HepG2 (cell line): ENCODE results near the gene CCDC117. TPM values are rescaled to one million over a fixed set of nuclear protein-coding genes. Genes with fewer than 3 reads are reported as not detected.
A peak's percentile ranks its signal among the peaks of the same experiment; 100 is the strongest.

ENCODE experiments used
- ATF6 ChIP-seq: sonication (generic); formaldehyde crosslinking; conservative IDR thresholded peaks from 2 replicates; pipeline ENCODE4 v1.4.0; 2020; ENCODE audit warnings: missing genetic modification reagents
- ATM ChIP-seq: fragments of 450-650 bp; IDR thresholded peaks from 2 replicates; pipeline ENCODE4 v1.7.1; 2017; ENCODE audit warnings: mild to moderate bottlenecking, borderline replicate concordance
- BCL3 ChIP-seq: sonication (generic); formaldehyde crosslinking; IDR thresholded peaks from 2 replicates; pipeline ENCODE4 v1.5.1; 2020; ENCODE audit warnings: mild to moderate bottlenecking, missing genetic modification reagents, moderate library complexity
- ELK4 ChIP-seq: sonication (generic); formaldehyde crosslinking; IDR thresholded peaks from 2 replicates; pipeline ENCODE4 v1.9.0; 2021; ENCODE audit warnings: missing genetic modification reagents, borderline replicate concordance
- HIVEP1 ChIP-seq: sonication (generic); formaldehyde crosslinking; IDR thresholded peaks from 2 replicates; pipeline ENCODE4 v1.4.0; 2020; ENCODE audit warnings: mild to moderate bottlenecking, missing genetic modification reagents
- KDM5B ChIP-seq: sonication (generic); formaldehyde crosslinking; IDR thresholded peaks from 2 replicates; pipeline ENCODE4 v1.4.0; 2020; ENCODE audit warnings: missing genetic modification reagents, mild to moderate bottlenecking, borderline replicate concordance
- PAXIP1 ChIP-seq: sonication (generic); formaldehyde crosslinking; conservative IDR thresholded peaks from 2 replicates; pipeline ENCODE4 v1.4.0; 2020; ENCODE audit warnings: mild to moderate bottlenecking, missing genetic modification reagents, moderate library complexity
- RBFOX2 ChIP-seq: fragments of 200-400 bp; formaldehyde crosslinking; IDR thresholded peaks from 2 replicates; pipeline ENCODE4 v1.6.1; 2017; ENCODE audit warnings: low read depth, mild to moderate bottlenecking, low read length
- ZNF446 ChIP-seq: sonication (generic); formaldehyde crosslinking; IDR thresholded peaks from 2 replicates; pipeline ENCODE4 v1.5.0; 2020; ENCODE audit warnings: mild to moderate bottlenecking, missing genetic modification reagents
- ZNF576 ChIP-seq: sonication (generic); formaldehyde crosslinking; IDR thresholded peaks from 2 replicates; pipeline ENCODE4 v1.4.0; 2020; ENCODE audit warnings: mild to moderate bottlenecking, missing genetic modification reagents
- ZNF609 ChIP-seq: sonication (generic); formaldehyde crosslinking; IDR thresholded peaks from 2 replicates; pipeline ENCODE4 v1.4.0; 2020; ENCODE audit warnings: mild to moderate bottlenecking, missing genetic modification reagents, borderline replicate concordance
- ZNF713 ChIP-seq: sonication (generic); formaldehyde crosslinking; IDR thresholded peaks from 2 replicates; pipeline ENCODE4 v1.4.0; 2020; ENCODE audit warnings: mild to moderate bottlenecking, missing genetic modification reagents
- ZNF784 ChIP-seq: sonication (generic); formaldehyde crosslinking; IDR thresholded peaks from 2 replicates; pipeline ENCODE4 v1.5.1; 2020; ENCODE audit warnings: missing genetic modification reagents, mild to moderate bottlenecking, borderline replicate concordance
- polyA plus RNA-seq, 8 experiments: library from polyadenylated mRNA; depleted of rRNA in 3 of 8; stranded (reverse) in 7 of 8; unstranded in 1 of 8; fragments of >200 nt; fragmentation: Illumina TruSeq in 4 of 8; extraction: Trizol in 4 of 8; gene quantifications; 2 replicates each; pipeline versions ENCODE4 v1.2.1 to v1.2.3, GENCODE V29; 2011 to 2016; ENCODE audit warnings: low read depth in 4 of 8, missing spikeins in 1 of 8, mixed read lengths in 1 of 8; ENCODE audit not compliant: insufficient read depth in 1 of 8
- total RNA-seq, 5 experiments: library from RNA; depleted of rRNA; stranded (reverse); fragments of >200 nt; fragmentation: Illumina TruSeq; extraction: Trizol; gene quantifications; 2 replicates each; pipeline ENCODE4 v1.2.3, GENCODE V29; 2016; ENCODE audit warnings: low read depth in 1 of 5

CCDC117 gene
- total and polyA plus RNA-seq, 2 of the 13 experiments (the other 11 are each of a cell fraction or from before 2014, with no cell fraction given) = 12.6 to 34.2 TPM

- no peak for TF ChIP-seq ZNF784 (CRISPR knock-in tag)
- TF ChIP-seq RBFOX2 = peak; percentile 84
- no peak for TF ChIP-seq ZNF576 (CRISPR knock-in tag)
- TF ChIP-seq KDM5B = 0 out of 2 replicates have a peak, but pooled peaks have one; percentile 32
- peak; percentile 97 for TF ChIP-seq PAXIP1 (CRISPR knock-in tag)
- no peak for TF ChIP-seq BCL3 (CRISPR knock-in tag)
- TF ChIP-seq ELK4 (CRISPR knock-in tag) = no peak
- TF ChIP-seq ATF6 (CRISPR knock-in tag) = 0 out of 2 replicates have a peak, but pooled peaks have one; percentile 72
- peak; percentile 39; the same call in 1 of the 2 replicates for TF ChIP-seq HIVEP1 (CRISPR knock-in tag)
- no peak for TF ChIP-seq ZNF713 (CRISPR knock-in tag)
- no peak for TF ChIP-seq ATM
- TF ChIP-seq ZNF609 (CRISPR knock-in tag) = peak; percentile 93
- TF ChIP-seq ZNF446 (CRISPR knock-in tag) = no peak
These were observed 41.5 kb downstream of the CCDC117 start (continued) for GRCh38 chr22:28813772-28814518.
